Testis (tissue), 3 donors: ENCODE results near the gene CAMTA1. TPM values are rescaled to one million over a fixed set of nuclear protein-coding genes. Genes with fewer than 3 reads are reported as not detected.

ENCODE experiments used
- DNase-seq: peaks from one replicate; pipeline ENCODE4 v3.0.0-alpha.2; 2019
- H3K27ac ChIP-seq, 2 donors: fragments of 200-600 bp; sonication (generic); one replicate each; pipeline ENCODE4 v1.5.1; 2019
- H3K27me3 ChIP-seq: fragments of 200-600 bp; sonication (generic); one replicate; pipeline ENCODE4 v1.5.1; 2019
- H3K36me3 ChIP-seq: fragments of 200-600 bp; sonication (generic); one replicate; pipeline ENCODE4 v1.5.1; 2017; ENCODE audit warnings: low read depth; ENCODE audit errors: missing control alignments
- H3K4me1 ChIP-seq: fragments of 200-600 bp; sonication (generic); one replicate; pipeline ENCODE4 v1.5.1; 2019
- H3K4me3 ChIP-seq, 2 donors: fragments of 200-600 bp; sonication (generic); one replicate each; pipeline ENCODE4 v1.5.1; 2017 to 2019
- H3K9me3 ChIP-seq: fragments of 200-600 bp; sonication (generic); one replicate; pipeline ENCODE4 v1.5.1; 2017
- POLR2A ChIP-seq: fragments of 450-650 bp; IDR thresholded peaks from one replicate; pipeline ENCODE4 v1.6.1; 2017; ENCODE audit warnings: antibody characterized with exemption, mild to moderate bottlenecking, moderate library complexity
- WGBS, 2 donors: methylation state at CpG; one replicate each; pipeline ENCODE4 v1.1.5; 2018; 5-methylcytosine and 5-hydroxymethylcytosine counted together
- intact Hi-C: fragments of 100-400 bp; cut with DNase I; formaldehyde crosslinking; loops from one replicate; pipeline ENCODE4 v1.15.1; 2023; ENCODE audit warnings: low total_unique reads
- polyA plus RNA-seq: library from polyadenylated mRNA; stranded (reverse); fragments of 350-450 nt; fragmentation: Illumina TruSeq; extraction: RNeasy Lipid Tissue Mini Kit (QIAGEN cat#74804); gene quantifications from one replicate; pipeline ENCODE4 v1.2.3, GENCODE V29; 2014; ENCODE audit warnings: low read depth, low replicate concordance; ENCODE audit not compliant: insufficient read depth
- total RNA-seq, 2 donors: library from RNA; depleted of rRNA; stranded (reverse); fragments of >200 nt; gene quantifications; one replicate each; pipeline ENCODE4 v1.2.3, GENCODE V29; 2016
- TF ChIP-seq, protein P1 (sequence below), 3 experiments: fragments of 450-650 bp in 2 of 3; fragments of 200-600 bp in 1 of 3; sonication (generic) in 1 of 3; IDR thresholded peaks; one replicate each; pipeline ENCODE4 v1.5.1; 2016 to 2019; ENCODE audit warnings: antibody characterized with exemption in 3 of 3, mild to moderate bottlenecking in 2 of 3, moderate library complexity in 1 of 3

CAMTA1 gene
- total and polyA plus RNA-seq, 3 donors from 2014 or later, result 116 to 158 (median 119) TPM

DNA sequence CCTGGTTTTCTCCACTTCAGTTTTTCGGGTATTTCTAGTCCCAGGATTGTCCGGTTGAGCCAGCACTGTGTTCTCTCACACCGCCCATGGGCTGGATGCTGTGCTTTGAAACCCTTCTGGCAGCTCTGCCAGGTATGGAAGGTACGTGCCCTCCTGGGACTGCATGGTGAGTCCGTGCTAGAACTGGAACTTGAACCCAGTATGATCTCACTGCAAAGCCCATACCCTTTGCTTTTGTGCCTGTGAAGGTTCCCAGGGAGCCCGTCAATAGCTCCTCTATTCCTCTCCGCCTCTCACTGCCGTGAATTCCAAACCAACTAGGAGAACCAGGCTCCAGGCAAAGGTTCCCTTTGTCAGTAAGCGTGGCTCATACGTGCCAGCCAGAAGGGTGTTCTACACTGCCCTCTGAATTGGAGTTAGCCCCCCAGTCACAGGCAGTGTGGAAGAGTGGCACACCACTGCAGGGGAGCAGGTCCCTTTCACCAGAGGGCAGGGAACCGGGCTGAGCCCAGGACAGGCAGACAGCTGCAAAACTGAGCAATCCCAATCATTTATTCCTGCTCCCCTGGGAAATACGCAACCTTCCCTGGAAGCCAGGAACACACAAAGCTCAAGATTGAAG lies 310.2 kb downstream of the CAMTA1 start:
- Histone ChIP-seq H3K36me3 (no peaks in the 10 kb centered on the region), H3K27ac (no peak overlapping the region), H3K27me3 (no peaks in the 10 kb centered on the region), H3K9me3 (no peaks in the 10 kb centered on the region), H3K4me1 (no peaks in the 10 kb centered on the region), H3K4me3 (no peak overlapping the region)
- WGBS, 2 donors, result 86 to 93% methylated on average over 12 of the region's 12 CpGs
- intact Hi-C loops, result no loop called here
- TF ChIP-seq POLR2A, result no peak
- TF ChIP-seq, protein P1, sequence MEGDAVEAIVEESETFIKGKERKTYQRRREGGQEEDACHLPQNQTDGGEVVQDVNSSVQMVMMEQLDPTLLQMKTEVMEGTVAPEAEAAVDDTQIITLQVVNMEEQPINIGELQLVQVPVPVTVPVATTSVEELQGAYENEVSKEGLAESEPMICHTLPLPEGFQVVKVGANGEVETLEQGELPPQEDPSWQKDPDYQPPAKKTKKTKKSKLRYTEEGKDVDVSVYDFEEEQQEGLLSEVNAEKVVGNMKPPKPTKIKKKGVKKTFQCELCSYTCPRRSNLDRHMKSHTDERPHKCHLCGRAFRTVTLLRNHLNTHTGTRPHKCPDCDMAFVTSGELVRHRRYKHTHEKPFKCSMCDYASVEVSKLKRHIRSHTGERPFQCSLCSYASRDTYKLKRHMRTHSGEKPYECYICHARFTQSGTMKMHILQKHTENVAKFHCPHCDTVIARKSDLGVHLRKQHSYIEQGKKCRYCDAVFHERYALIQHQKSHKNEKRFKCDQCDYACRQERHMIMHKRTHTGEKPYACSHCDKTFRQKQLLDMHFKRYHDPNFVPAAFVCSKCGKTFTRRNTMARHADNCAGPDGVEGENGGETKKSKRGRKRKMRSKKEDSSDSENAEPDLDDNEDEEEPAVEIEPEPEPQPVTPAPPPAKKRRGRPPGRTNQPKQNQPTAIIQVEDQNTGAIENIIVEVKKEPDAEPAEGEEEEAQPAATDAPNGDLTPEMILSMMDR (IDR thresholded peaks at IDR 0.05), result no peak
- DNase-seq, result no peak

DNA sequence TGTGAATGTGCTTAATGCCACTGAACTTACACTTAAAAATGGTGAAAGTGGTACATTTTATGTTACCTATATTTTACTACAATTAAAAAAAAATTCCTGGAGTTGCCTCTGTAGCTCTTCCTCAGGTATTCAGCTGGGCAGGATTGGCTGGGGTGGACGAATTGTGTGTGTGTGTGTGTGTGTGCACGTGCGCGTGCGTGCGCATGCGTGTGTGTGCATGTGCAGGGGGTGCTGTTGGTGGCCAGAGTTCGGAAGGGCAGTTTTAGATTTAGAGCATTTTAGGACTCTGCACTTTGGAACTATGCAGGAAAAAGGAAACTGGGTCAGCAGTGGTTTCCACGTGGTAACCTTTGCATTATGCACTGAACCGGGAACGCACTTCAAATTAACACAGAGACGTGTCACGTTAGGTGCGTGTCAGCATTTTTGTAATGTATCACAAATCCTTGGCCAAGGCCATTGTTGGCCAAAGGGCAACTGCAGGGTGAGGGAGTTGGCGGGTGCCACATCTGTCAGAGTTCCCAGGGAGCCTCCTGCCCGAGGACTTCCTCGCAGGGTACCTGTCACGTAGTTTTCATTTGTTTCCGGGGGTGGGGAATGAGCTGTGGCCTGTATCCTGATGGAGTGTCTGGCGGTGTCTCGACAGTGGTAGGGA lies 312.8 kb downstream of the CAMTA1 start:
- no peak for TF ChIP-seq POLR2A
- Histone ChIP-seq H3K27me3 (no peaks in the 10 kb centered on the region), H3K4me3 (no peak overlapping the region), H3K36me3 (no peaks in the 10 kb centered on the region), H3K4me1 (no peaks in the 10 kb centered on the region), H3K27ac (no peak overlapping the region), H3K9me3 (no peaks in the 10 kb centered on the region)
- WGBS, 2 donors, result 82 to 87% methylated on average over 21 of the region's 21 CpGs
- no peak for DNase-seq
- intact Hi-C loops, result no loop called here

DNA sequence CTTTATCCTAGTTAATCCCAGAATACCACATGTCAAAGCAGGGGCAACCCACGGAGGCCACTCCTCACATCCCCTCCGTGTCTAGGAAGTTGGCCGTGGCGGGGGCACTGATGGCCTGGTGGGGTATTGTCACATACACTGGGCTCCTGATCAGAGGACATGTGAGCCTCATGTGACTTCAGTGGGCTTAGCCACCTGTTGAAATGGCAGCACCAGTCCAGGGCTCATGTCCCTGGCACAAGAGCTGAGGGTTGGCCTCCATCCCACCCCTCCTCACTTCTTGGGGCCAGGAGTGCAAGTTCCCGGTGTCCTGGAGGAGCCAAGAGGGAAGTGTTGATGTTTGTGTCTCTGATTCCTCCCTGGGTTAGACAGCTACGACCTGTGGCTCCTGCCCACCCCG lies 313.4 kb downstream of the CAMTA1 start:
- no peak overlapping the region for H3K27ac ChIP-seq
- intact Hi-C loops, result no loop called here
- H3K4me1 ChIP-seq, result no peaks in the 10 kb centered on the region
- WGBS, 2 donors, result 94 to 95% methylated on average over 7 of the region's 7 CpGs
- H3K27me3 ChIP-seq, result no peaks in the 10 kb centered on the region
- no peak for TF ChIP-seq POLR2A
- TF ChIP-seq, protein P1 (IDR thresholded peaks at IDR 0.05), result no peak
- H3K36me3 ChIP-seq, result no peaks in the 10 kb centered on the region
- H3K9me3 ChIP-seq, result no peaks in the 10 kb centered on the region
- no peak overlapping the region for H3K4me3 ChIP-seq
- DNase-seq, result no peak

DNA sequence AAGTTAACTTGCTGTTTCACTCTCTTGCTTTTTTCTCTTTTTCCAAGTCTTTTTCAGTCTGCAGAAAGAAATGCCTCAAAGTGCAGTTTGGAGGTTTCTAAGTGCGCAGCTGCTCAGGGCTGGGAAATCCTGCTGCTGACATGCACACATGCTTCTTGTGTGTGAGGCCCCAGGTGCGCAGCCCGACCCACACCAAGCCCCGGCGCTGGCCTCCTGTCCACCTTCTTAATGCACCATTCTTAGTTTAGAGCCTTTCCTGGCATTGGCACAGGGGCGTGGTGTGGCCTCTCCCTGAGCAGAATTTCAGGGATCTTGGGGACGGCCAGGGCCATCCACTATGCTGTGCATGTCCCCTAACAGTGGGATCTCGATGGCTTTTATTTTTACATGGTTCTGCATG lies 315.2 kb downstream of the CAMTA1 start:
- 67 to 88% methylated on average over 8 of the region's 8 CpGs for WGBS, 2 donors
- no peaks in the 10 kb centered on the region for H3K27me3 ChIP-seq
- H3K27ac ChIP-seq, result no peak overlapping the region
- H3K36me3 ChIP-seq, result no peaks in the 10 kb centered on the region
- H3K4me1 ChIP-seq, result no peaks in the 10 kb centered on the region
- no peak overlapping the region for H3K4me3 ChIP-seq
- DNase-seq, result no peak
- TF ChIP-seq POLR2A, result no peak
- TF ChIP-seq, protein P1 (IDR thresholded peaks at IDR 0.05), result no peak
- intact Hi-C loops, result no loop called here
- H3K9me3 ChIP-seq, result no peaks in the 10 kb centered on the region

DNA sequence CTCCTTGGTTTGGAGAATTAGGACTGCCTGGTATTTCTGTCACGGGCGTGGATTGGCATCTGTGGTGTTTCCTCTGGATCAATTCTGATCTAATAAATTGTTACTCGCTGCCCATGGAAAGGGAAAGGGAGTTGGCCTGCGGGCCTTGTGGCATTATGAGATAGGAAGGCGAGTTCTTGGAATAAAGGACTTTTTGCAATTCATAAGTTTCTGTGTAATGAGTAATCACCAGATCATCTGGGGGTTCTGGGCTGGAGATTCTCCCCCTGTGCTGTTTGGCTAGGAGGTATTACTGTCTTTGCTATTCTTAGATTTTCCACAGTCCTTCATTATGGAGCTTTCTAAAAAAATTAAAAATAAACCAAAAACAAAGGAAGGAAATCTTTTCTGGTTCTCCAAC lies 315.9 kb downstream of the CAMTA1 start:
- intact Hi-C loops, result no loop called here
- TF ChIP-seq, protein P1 (IDR thresholded peaks at IDR 0.05), result no peak
- TF ChIP-seq POLR2A, result no peak
- no peaks in the 10 kb centered on the region for H3K36me3 ChIP-seq
- H3K4me3 ChIP-seq, result no peak overlapping the region
- H3K4me1 ChIP-seq, result no peaks in the 10 kb centered on the region
- WGBS, 2 donors, result 84 to 92% methylated on average over 5 of the region's 5 CpGs
- H3K27ac ChIP-seq, result no peak overlapping the region
- no peak for DNase-seq
- no peaks in the 10 kb centered on the region for H3K9me3 ChIP-seq
- no peaks in the 10 kb centered on the region for H3K27me3 ChIP-seq
